BE2C (cell line): ENCODE measurements around the gene YIF1A.

ENCODE experiments used
- DNase-seq: peaks from one replicate; pipeline ENCODE4 v3.0.0-alpha.2; 2020
- H3K27me3 ChIP-seq: fragments of 250-450 bp; sonication (Bioruptor Pico); 2 replicates; pipeline ENCODE4 v1.5.1; 2020; ENCODE audit warnings: mild to moderate bottlenecking
- H3K36me3 ChIP-seq: fragments of 250-450 bp; sonication (Bioruptor Pico); 2 replicates; pipeline ENCODE4 v1.5.1; 2020; ENCODE audit warnings: mild to moderate bottlenecking
- H3K4me1 ChIP-seq: fragments of 250-450 bp; sonication (Bioruptor Pico); 2 replicates; pipeline ENCODE4 v1.5.1; 2020
- H3K4me3 ChIP-seq: 2 replicates; pipeline ENCODE4 v1.5.1; 2011; ENCODE audit warnings: low read depth, low read length
- H3K9me3 ChIP-seq: fragments of 250-450 bp; sonication (Bioruptor Pico); 2 replicates; pipeline ENCODE4 v1.5.1; 2020
- CTCF ChIP-seq: IDR thresholded peaks from 2 replicates; pipeline ENCODE4 v1.5.1; 2012; ENCODE audit warnings: mild to moderate bottlenecking, low read depth, low read length

Gene YIF1A

DNA sequence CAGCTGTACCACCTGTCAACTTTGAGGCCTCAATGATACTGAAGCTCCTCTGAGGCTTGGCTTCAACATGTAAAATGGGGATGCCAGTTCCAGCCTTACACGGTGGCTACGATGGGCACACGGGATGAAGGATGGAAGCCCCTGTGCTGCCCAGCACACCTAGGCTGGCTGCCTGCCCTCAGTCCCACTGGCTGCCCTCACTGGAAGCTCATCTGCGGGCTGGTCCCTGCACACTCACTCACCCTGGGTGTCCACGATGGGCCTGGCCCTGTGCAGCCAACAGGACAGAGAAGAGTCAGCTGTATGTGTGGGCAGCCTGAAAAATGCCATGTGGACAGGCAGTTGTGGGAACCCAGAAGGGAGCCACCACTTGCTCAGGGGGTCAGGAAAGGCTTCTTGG is 2.2 kb downstream of the YIF1A start:
- DNase-seq = no peak
- no peaks in the 10 kb centered on the region for H3K9me3 ChIP-seq
- no peak for TF ChIP-seq CTCF
- peaks cover 17% of the 10 kb centered on the region for H3K4me1 ChIP-seq
- H3K36me3 ChIP-seq = peaks cover 26% of the 10 kb centered on the region; the same call in 1 of the 2 replicates
- H3K4me3 ChIP-seq = no peak overlapping the region
- no peaks in the 10 kb centered on the region for H3K27me3 ChIP-seq

DNA sequence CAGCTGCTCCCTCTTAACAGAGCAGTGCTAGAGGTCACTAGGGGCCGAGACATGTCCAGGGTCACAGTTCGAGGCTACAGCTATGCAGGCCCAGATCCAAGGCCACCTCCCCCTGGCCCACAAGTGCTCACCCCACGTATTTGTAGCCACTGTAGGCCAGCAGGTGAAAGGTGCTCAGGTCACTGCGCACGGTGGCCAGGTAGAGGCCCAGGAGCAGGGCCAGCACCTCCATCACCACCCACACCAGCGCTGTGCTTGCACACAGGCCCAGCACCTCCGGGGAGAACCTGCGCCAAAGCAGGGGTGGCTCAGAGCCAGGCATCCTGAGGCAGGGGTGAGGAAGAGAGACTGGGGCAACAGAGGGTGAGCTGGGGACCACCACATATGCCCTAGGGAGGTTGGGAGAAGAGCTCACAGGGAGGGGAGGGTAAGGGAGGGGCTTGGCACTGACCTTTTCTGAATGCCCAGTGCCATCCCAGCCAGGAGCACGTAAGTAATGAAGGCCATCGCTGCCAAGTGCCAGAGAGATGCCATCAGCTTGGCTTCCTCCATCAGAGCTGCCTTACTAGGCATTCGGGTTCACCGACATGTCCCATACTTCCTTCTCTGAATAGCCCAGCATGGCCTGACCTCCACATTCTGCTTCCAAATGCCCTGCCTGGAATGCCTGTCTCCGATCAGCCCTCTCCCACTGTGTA is 3.5 kb downstream of the YIF1A start:
- peaks cover 26% of the 10 kb centered on the region; the same call in 1 of the 2 replicates for H3K36me3 ChIP-seq
- H3K4me1 ChIP-seq = peaks cover 25% of the 10 kb centered on the region

DNA sequence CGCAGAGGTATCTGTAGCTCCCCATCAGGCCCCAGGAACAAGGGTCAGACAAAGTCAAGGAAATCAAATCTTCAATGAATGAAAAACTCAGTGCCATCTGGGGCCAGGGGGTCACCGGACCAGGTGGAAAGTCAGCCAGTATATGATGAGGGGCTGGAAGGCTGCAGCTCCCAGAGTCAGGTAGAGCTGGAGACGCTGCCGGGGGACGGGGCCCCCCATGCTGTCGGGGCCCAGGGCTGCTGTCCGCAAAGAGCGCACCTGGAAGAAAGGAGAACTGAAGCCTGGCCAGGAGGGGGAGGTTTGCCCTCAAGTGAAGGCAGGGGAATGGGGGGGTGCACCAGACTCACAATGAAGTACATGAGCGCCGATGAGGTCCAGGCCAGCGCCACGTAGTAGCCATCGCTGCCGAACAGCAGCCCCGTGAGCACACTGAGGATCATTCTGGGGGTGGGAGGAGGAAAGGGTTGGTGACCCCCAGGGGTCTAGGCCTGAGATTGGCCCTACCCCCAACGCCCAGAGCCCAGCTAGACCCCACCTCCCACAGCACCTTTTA is 4.3 kb downstream of the YIF1A start:
- Histone ChIP-seq H3K27me3 (no peaks in the 10 kb centered on the region), H3K9me3 (no peaks in the 10 kb centered on the region), H3K4me1 (peaks cover 32% of the 10 kb centered on the region), H3K4me3 (no peak overlapping the region), H3K36me3 (peaks cover 26% of the 10 kb centered on the region; the same call in 1 of the 2 replicates)
- no peak for DNase-seq
- no peak for TF ChIP-seq CTCF

More for the DNA sequence above, 3.5 kb downstream of the YIF1A start:
- TF ChIP-seq CTCF = no peak
- no peak for DNase-seq
- Histone ChIP-seq H3K9me3 (no peaks in the 10 kb centered on the region), H3K4me3 (no peak overlapping the region), H3K27me3 (no peaks in the 10 kb centered on the region)

DNA sequence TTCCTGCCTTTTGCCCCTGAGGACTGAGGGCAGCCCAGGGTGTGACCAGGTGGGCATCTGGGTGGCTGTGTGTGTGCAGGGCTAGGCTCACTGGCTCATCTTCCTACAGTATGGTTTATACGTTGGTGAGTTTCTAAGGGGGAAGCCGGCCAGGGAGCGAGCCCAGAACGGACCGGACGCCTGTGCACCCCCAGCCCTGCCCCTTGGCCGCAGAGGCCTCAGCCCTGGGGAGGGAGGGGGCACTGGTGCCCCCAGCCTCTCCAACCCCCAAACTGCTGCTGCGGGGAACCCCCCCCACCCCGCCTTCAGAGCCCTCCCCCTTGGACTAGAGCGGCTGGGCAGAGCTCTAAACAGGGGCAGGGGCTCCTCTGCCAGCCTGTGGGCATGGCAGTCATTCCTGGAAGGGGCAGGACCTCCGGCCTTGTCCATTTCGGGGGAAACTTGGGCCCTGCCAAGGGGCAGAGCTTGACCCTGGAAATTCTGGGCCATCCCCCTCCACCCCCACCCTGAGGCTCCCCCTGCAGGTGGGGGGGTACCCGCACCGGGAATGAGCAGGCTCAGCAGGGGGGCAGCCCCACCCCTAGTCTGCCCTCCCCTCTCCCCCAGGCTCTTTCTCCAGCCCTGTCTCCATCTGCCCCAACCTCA is 5.4 kb downstream of the YIF1A start:
- H3K9me3 ChIP-seq = no peaks in the 10 kb centered on the region
- no peak overlapping the region for H3K4me3 ChIP-seq
- no peak for DNase-seq
- peaks cover 26% of the 10 kb centered on the region; the same call in 1 of the 2 replicates for H3K36me3 ChIP-seq
- TF ChIP-seq CTCF = no peak
- H3K4me1 ChIP-seq = peaks cover 32% of the 10 kb centered on the region
- no peaks in the 10 kb centered on the region for H3K27me3 ChIP-seq

DNA sequence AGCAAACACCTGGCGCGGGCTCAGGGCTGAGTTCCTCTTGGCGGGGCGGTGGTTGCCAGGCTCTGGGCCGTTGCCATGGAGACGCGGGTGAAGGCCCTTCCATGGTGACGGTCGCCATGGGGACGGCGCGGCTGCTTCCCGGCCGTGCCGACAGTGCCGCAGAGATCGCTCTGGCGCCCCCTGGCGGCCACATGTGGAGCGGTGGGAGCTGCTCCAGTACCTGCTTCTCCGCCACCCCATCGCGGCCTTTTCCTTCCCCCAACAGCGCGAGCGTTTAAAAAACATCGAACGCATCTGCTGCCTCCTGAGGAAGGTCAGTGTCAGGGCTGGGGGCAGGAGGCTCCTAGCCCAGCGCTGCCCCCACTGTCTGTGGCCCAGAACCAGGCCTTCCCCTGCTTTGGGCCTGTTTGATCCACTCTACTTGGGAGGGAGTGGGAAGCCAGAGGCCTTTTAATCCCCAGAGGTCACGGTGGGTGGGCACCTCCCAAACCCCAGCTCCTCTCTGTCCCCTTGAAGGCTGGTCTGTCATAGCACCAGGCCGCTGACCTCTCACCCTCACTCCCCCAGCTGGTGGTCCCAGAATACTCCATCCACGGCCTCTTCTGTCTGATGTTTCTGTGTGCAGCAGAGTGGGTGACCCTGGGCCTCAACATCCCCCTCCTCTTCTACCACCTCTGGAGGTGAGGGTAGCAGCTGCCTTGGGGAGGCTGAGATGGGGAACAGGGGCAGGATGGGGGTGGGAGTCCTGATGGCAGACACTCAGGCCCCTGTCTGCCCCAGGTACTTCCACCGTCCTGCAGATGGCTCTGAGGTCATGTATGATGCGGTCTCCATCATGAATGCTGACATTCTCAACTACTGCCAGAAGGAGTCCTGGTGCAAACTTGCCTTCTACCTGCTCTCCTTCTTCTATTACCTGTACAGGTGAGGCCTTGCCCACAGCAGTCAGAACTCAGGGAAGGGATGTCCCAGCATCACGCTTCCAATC is 6.2 kb downstream of the YIF1A start:
- TF ChIP-seq CTCF = peak; percentile 88
- H3K9me3 ChIP-seq = no peaks in the 10 kb centered on the region
- H3K27me3 ChIP-seq = no peaks in the 10 kb centered on the region
- no peak overlapping the region for H3K4me3 ChIP-seq
- DNase-seq = peak; percentile 100
- H3K36me3 ChIP-seq = peaks cover 26% of the 10 kb centered on the region; the same call in 1 of the 2 replicates
- peaks cover 29% of the 10 kb centered on the region for H3K4me1 ChIP-seq
